ENCODE measurements around the gene PITPNB.

Gene PITPNB

DNA sequence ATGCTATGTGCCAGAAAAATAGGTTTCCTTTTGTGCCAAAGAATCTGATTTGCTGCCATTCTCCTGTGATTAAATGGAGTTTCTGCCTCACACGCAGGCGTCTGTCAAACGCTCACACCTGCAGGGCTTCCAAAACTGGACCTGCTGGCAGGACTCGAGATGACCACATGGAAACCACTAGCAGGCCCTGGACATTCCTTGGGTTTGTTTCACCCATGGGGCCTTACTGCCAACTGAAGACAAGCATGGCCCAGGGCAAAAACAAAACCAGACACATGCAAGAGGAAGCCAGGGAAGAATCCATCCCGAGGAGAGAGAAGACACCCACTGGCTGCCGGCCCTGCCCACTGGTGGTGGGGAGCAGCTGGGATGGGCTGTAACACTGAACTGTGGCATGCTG lies 61.6 kb downstream of the PITPNB start:
- no peak overlapping the region for H3K27ac ChIP-seq
- no peak for TF ChIP-seq ZFX (IDR thresholded peaks at IDR 0.05)
- TF ChIP-seq, protein P1, sequence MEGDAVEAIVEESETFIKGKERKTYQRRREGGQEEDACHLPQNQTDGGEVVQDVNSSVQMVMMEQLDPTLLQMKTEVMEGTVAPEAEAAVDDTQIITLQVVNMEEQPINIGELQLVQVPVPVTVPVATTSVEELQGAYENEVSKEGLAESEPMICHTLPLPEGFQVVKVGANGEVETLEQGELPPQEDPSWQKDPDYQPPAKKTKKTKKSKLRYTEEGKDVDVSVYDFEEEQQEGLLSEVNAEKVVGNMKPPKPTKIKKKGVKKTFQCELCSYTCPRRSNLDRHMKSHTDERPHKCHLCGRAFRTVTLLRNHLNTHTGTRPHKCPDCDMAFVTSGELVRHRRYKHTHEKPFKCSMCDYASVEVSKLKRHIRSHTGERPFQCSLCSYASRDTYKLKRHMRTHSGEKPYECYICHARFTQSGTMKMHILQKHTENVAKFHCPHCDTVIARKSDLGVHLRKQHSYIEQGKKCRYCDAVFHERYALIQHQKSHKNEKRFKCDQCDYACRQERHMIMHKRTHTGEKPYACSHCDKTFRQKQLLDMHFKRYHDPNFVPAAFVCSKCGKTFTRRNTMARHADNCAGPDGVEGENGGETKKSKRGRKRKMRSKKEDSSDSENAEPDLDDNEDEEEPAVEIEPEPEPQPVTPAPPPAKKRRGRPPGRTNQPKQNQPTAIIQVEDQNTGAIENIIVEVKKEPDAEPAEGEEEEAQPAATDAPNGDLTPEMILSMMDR (conservative IDR thresholded peaks at IDR 0.05) = no peak

DNA sequence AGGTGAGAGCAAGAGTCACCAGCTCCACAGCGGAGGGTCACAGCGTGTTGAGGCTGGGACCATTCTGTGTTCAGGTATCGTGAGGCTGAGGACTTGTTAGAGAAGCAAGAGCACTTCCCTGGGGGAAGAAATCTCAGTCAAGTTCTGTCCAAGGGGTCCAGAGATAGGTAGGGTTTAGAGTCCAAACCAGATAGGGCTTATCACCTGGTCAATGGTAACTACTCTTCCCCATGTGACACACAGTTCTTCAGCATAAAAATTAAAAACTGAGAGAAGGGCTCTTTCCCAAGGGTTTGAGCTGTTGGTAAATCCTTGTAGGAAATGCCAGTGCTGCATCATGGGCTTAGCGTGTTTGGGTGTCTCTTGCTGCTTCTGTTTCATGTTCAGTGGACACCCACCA lies 62.7 kb downstream of the PITPNB start:
- TF ChIP-seq ZFX (IDR thresholded peaks at IDR 0.05) = no peak
- TF ChIP-seq, protein P1 (conservative IDR thresholded peaks at IDR 0.05) = no peak
- H3K27ac ChIP-seq = no peak overlapping the region

DNA sequence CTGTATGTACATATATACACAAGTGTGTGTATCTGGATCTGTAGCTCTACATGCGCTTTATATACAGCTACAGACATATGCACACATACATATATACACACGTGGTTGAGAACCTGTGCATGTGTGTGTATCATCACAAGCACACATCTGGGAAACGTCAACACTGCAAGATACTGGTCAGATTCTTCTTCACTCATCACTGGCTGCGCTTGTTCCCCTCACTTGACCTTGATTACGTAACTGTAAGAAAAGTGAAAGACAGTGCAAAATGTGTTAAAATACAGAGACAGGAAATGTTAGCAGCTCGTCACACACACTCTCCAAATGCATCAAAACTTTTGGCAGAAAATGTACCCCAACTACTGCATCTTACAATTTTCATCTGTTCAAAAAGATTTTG lies 65.6 kb downstream of the PITPNB start:
- H3K27ac ChIP-seq = no peak overlapping the region
- no peak for TF ChIP-seq ZFX (IDR thresholded peaks at IDR 0.05)
- TF ChIP-seq, protein P1 (conservative IDR thresholded peaks at IDR 0.05) = no peak

DNA sequence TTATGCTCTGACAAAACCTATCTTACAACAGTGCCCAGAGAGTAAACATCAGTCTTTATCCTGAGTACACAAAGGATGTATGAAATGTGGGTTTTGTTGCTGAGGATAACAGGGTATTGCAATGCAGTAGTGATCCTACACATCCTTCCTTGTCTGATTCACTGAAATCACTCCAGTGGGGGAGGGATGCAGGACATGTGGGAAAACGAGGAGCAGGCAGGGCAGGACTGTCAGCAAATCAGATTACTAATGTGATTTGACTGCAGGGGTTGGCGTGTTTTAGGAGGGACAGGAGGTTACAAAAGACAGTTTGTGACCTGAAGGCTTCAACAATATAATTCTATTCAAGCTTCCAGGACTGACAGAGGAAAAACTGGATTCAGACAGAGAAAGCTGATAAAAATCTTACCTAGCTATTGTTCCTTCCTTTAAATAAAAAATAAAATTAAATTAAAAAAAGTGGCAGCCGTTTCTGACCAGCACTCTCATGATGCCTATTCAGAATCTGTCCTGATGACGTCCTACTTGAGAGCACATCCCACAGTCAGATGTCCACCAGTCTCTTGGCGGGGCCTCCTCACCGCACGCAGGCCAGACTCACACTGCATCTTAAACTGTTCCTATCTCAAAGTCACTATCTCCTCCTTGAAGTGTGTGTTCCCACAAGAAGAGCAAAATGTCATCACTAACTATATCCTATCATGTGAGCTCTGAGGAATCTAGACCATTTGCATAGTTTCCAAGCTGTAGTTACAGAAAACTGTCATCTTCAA lies 66.9 kb downstream of the PITPNB start:
- TF ChIP-seq, protein P1 (conservative IDR thresholded peaks at IDR 0.05) = no peak
- no peak for TF ChIP-seq ZFX (IDR thresholded peaks at IDR 0.05)
- H3K27ac ChIP-seq = no peak overlapping the region

DNA sequence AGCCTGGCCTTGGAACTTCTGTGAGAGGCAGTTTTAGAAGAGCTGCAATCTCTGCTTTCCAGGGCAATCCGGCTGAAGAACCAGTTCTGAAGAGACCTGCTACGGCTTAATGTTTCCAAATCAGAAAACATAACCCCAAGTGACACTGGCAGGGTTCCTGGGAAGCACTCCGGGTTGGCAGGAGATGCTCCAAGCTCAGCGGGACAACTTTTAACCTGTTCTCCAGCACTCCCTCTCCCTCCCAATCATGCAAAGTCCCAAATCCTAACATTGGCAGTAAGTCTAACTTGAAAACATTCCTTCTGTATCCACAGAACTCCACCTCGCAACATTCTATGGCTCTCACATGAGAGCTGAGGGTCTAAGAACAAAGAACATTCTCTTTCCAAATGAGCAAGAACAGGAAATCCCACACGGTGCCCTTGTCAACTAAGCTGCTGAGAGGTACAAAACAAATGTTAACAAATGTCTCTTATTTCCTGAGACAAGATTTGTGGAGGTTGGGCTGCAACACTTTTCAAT lies 69.0 kb downstream of the PITPNB start:
- no peak for TF ChIP-seq ZFX (IDR thresholded peaks at IDR 0.05)
- TF ChIP-seq, protein P1 (conservative IDR thresholded peaks at IDR 0.05) = no peak
- peak overlapping the region; percentile 61 for H3K27ac ChIP-seq

GRCh38 chr22:27848005-27848404 lies 71.1 kb downstream of the PITPNB start:
- TF ChIP-seq, protein P1 (conservative IDR thresholded peaks at IDR 0.05) = no peak
- TF ChIP-seq ZFX (IDR thresholded peaks at IDR 0.05) = no peak
- H3K27ac ChIP-seq = no peak overlapping the region

GRCh38 chr22:27846910-27847309 lies 72.1 kb downstream of the PITPNB start:
- H3K27ac ChIP-seq = no peak overlapping the region
- TF ChIP-seq, protein P1 (conservative IDR thresholded peaks at IDR 0.05) = no peak
- TF ChIP-seq ZFX (IDR thresholded peaks at IDR 0.05) = no peak
